ENCODE measurements around the gene IFT88.

- TF ChIP-seq, protein P1, sequence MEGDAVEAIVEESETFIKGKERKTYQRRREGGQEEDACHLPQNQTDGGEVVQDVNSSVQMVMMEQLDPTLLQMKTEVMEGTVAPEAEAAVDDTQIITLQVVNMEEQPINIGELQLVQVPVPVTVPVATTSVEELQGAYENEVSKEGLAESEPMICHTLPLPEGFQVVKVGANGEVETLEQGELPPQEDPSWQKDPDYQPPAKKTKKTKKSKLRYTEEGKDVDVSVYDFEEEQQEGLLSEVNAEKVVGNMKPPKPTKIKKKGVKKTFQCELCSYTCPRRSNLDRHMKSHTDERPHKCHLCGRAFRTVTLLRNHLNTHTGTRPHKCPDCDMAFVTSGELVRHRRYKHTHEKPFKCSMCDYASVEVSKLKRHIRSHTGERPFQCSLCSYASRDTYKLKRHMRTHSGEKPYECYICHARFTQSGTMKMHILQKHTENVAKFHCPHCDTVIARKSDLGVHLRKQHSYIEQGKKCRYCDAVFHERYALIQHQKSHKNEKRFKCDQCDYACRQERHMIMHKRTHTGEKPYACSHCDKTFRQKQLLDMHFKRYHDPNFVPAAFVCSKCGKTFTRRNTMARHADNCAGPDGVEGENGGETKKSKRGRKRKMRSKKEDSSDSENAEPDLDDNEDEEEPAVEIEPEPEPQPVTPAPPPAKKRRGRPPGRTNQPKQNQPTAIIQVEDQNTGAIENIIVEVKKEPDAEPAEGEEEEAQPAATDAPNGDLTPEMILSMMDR (IDR thresholded peaks at IDR 0.05; ENCODE audit: insufficient read depth, low read length), result no peak
- TF ChIP-seq, protein P2, sequence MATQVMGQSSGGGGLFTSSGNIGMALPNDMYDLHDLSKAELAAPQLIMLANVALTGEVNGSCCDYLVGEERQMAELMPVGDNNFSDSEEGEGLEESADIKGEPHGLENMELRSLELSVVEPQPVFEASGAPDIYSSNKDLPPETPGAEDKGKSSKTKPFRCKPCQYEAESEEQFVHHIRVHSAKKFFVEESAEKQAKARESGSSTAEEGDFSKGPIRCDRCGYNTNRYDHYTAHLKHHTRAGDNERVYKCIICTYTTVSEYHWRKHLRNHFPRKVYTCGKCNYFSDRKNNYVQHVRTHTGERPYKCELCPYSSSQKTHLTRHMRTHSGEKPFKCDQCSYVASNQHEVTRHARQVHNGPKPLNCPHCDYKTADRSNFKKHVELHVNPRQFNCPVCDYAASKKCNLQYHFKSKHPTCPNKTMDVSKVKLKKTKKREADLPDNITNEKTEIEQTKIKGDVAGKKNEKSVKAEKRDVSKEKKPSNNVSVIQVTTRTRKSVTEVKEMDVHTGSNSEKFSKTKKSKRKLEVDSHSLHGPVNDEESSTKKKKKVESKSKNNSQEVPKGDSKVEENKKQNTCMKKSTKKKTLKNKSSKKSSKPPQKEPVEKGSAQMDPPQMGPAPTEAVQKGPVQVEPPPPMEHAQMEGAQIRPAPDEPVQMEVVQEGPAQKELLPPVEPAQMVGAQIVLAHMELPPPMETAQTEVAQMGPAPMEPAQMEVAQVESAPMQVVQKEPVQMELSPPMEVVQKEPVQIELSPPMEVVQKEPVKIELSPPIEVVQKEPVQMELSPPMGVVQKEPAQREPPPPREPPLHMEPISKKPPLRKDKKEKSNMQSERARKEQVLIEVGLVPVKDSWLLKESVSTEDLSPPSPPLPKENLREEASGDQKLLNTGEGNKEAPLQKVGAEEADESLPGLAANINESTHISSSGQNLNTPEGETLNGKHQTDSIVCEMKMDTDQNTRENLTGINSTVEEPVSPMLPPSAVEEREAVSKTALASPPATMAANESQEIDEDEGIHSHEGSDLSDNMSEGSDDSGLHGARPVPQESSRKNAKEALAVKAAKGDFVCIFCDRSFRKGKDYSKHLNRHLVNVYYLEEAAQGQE (IDR thresholded peaks at IDR 0.05; ENCODE audit: insufficient replicate concordance, low read depth), result no peak
- TF ChIP-seq GABPA (IDR thresholded peaks at IDR 0.05; ENCODE audit: low read depth), result no peak
Observed at GRCh38 chr13:20699715-20700114, 132.8 kb downstream of the IFT88 start.

All from HL-60 (cell line).